ENCODE measurements around the gene LIF. TPM values are rescaled to one million over a fixed set of nuclear protein-coding genes. Genes with fewer than 3 reads are reported as not detected.

LIF gene
- total RNA-seq, 1 experiment from 2014 or later: not detected

- no peaks in the 10 kb centered on the region for H3K79me2 ChIP-seq (ENCODE audit: low read length)
Observed at GRCh38 chr22:30252411-30253204, 6.0 kb upstream of the LIF start.

GRCh38 chr22:30251711-30252110, 5.2 kb upstream of the LIF start:
- Histone ChIP-seq H3K27me3 (ENCODE audit: low read length) (no peaks in the 10 kb centered on the region), H3K4me2 (ENCODE audit: low read depth, low read length, poor library complexity, severe bottlenecking) (no peak overlapping the region), H3K9ac (ENCODE audit: low read length) (no peak overlapping the region), H3K9me2 (replicated peaks; ENCODE audit: insufficient read depth, low read length) (no peaks in the 10 kb centered on the region), H2AFZ (ENCODE audit: low read length) (no peak overlapping the region), H3K9me3 (ENCODE audit: low read length) (no peaks in the 10 kb centered on the region), H3K4me3 (ENCODE audit: low read length) (no peak overlapping the region), H3K27ac (ENCODE audit: low read length) (no peak overlapping the region), H3K4me1 (ENCODE audit: low read length) (peaks cover 6% of the 10 kb centered on the region), H4K20me1 (ENCODE audit: insufficient read depth, low read depth, low read length) (no peaks in the 10 kb centered on the region), H3K79me2 (ENCODE audit: low read length) (no peaks in the 10 kb centered on the region), H3K36me3 (ENCODE audit: insufficient read depth, low read length) (no peaks in the 10 kb centered on the region)
- DNase-seq: no peak

More at GRCh38 chr22:30252411-30253204, 6.0 kb upstream of the LIF start:
- Histone ChIP-seq H3K4me1 (ENCODE audit: low read length) (peaks cover 6% of the 10 kb centered on the region), H3K27me3 (ENCODE audit: low read length) (no peaks in the 10 kb centered on the region), H3K9me2 (replicated peaks; ENCODE audit: insufficient read depth, low read length) (no peaks in the 10 kb centered on the region), H3K4me2 (ENCODE audit: low read depth, low read length, poor library complexity, severe bottlenecking) (no peak overlapping the region), H3K27ac (ENCODE audit: low read length) (no peak overlapping the region), H3K9ac (ENCODE audit: low read length) (no peak overlapping the region), H3K4me3 (ENCODE audit: low read length) (no peak overlapping the region), H3K36me3 (ENCODE audit: insufficient read depth, low read length) (no peaks in the 10 kb centered on the region), H2AFZ (ENCODE audit: low read length) (no peak overlapping the region), H3K9me3 (ENCODE audit: low read length) (no peaks in the 10 kb centered on the region), H4K20me1 (ENCODE audit: insufficient read depth, low read depth, low read length) (no peaks in the 10 kb centered on the region)
- no peak for DNase-seq

- Histone ChIP-seq H3K9ac (ENCODE audit: low read length) (no peak overlapping the region), H3K27ac (ENCODE audit: low read length) (no peak overlapping the region), H3K4me3 (ENCODE audit: low read length) (no peak overlapping the region), H3K36me3 (ENCODE audit: insufficient read depth, low read length) (no peaks in the 10 kb centered on the region), H3K27me3 (ENCODE audit: low read length) (no peaks in the 10 kb centered on the region), H2AFZ (ENCODE audit: low read length) (no peak overlapping the region), H4K20me1 (ENCODE audit: insufficient read depth, low read depth, low read length) (no peaks in the 10 kb centered on the region), H3K79me2 (ENCODE audit: low read length) (no peaks in the 10 kb centered on the region), H3K9me3 (ENCODE audit: low read length) (no peaks in the 10 kb centered on the region), H3K4me1 (ENCODE audit: low read length) (no peaks in the 10 kb centered on the region), H3K4me2 (ENCODE audit: low read depth, low read length, poor library complexity, severe bottlenecking) (no peak overlapping the region), H3K9me2 (replicated peaks; ENCODE audit: insufficient read depth, low read length) (no peaks in the 10 kb centered on the region)
- DNase-seq: no peak
Observed at GRCh38 chr22:30250661-30251267, 4.2 kb upstream of the LIF start.

GRCh38 chr22:30250039-30250565, 3.5 kb upstream of the LIF start:
- Histone ChIP-seq H4K20me1 (ENCODE audit: insufficient read depth, low read depth, low read length) (no peaks in the 10 kb centered on the region), H3K27me3 (ENCODE audit: low read length) (no peaks in the 10 kb centered on the region), H3K9me2 (replicated peaks; ENCODE audit: insufficient read depth, low read length) (no peaks in the 10 kb centered on the region), H3K79me2 (ENCODE audit: low read length) (no peaks in the 10 kb centered on the region), H3K9ac (ENCODE audit: low read length) (no peak overlapping the region), H3K4me1 (ENCODE audit: low read length) (no peaks in the 10 kb centered on the region), H3K4me3 (ENCODE audit: low read length) (no peak overlapping the region), H3K27ac (ENCODE audit: low read length) (no peak overlapping the region), H3K9me3 (ENCODE audit: low read length) (no peaks in the 10 kb centered on the region), H2AFZ (ENCODE audit: low read length) (no peak overlapping the region), H3K4me2 (ENCODE audit: low read depth, low read length, poor library complexity, severe bottlenecking) (no peak overlapping the region), H3K36me3 (ENCODE audit: insufficient read depth, low read length) (no peaks in the 10 kb centered on the region)
- DNase-seq: no peak

- no peak overlapping the region for H3K4me3 ChIP-seq (ENCODE audit: low read length)
- no peaks in the 10 kb centered on the region for H3K9me2 ChIP-seq (replicated peaks; ENCODE audit: insufficient read depth, low read length)
- H3K79me2 ChIP-seq (ENCODE audit: low read length): no peaks in the 10 kb centered on the region
- no peak for DNase-seq
- H3K9me3 ChIP-seq (ENCODE audit: low read length): no peaks in the 10 kb centered on the region
- no peak overlapping the region for H3K27ac ChIP-seq (ENCODE audit: low read length)
- no peak overlapping the region for H3K9ac ChIP-seq (ENCODE audit: low read length)
- H2AFZ ChIP-seq (ENCODE audit: low read length): no peak overlapping the region
- H3K4me2 ChIP-seq (ENCODE audit: low read depth, low read length, poor library complexity, severe bottlenecking): no peak overlapping the region
- H3K4me1 ChIP-seq (ENCODE audit: low read length): no peaks in the 10 kb centered on the region
- no peaks in the 10 kb centered on the region for H4K20me1 ChIP-seq (ENCODE audit: insufficient read depth, low read depth, low read length)
- no peaks in the 10 kb centered on the region for H3K36me3 ChIP-seq (ENCODE audit: insufficient read depth, low read length)
- H3K27me3 ChIP-seq (ENCODE audit: low read length): no peaks in the 10 kb centered on the region
Observed at GRCh38 chr22:30249049-30250038, 2.8 kb upstream of the LIF start.

GRCh38 chr22:30248484-30248883, 1.9 kb upstream of the LIF start:
- H3K79me2 ChIP-seq (ENCODE audit: low read length): no peaks in the 10 kb centered on the region
- DNase-seq: no peak
- no peak overlapping the region for H3K9ac ChIP-seq (ENCODE audit: low read length)
- no peaks in the 10 kb centered on the region for H3K27me3 ChIP-seq (ENCODE audit: low read length)
- H3K9me2 ChIP-seq (replicated peaks; ENCODE audit: insufficient read depth, low read length): no peaks in the 10 kb centered on the region
- no peak overlapping the region for H2AFZ ChIP-seq (ENCODE audit: low read length)
- no peaks in the 10 kb centered on the region for H4K20me1 ChIP-seq (ENCODE audit: insufficient read depth, low read depth, low read length)
- no peak overlapping the region for H3K4me3 ChIP-seq (ENCODE audit: low read length)
- H3K4me1 ChIP-seq (ENCODE audit: low read length): no peaks in the 10 kb centered on the region
- H3K27ac ChIP-seq (ENCODE audit: low read length): no peak overlapping the region
- no peaks in the 10 kb centered on the region for H3K9me3 ChIP-seq (ENCODE audit: low read length)
- H3K4me2 ChIP-seq (ENCODE audit: low read depth, low read length, poor library complexity, severe bottlenecking): no peak overlapping the region
- no peaks in the 10 kb centered on the region for H3K36me3 ChIP-seq (ENCODE audit: insufficient read depth, low read length)

- Histone ChIP-seq H3K79me2 (ENCODE audit: low read length) (no peaks in the 10 kb centered on the region), H3K9me3 (ENCODE audit: low read length) (no peaks in the 10 kb centered on the region), H4K20me1 (ENCODE audit: insufficient read depth, low read depth, low read length) (no peaks in the 10 kb centered on the region), H3K27ac (ENCODE audit: low read length) (no peak overlapping the region), H3K4me3 (ENCODE audit: low read length) (no peak overlapping the region), H3K9ac (ENCODE audit: low read length) (no peak overlapping the region), H3K36me3 (ENCODE audit: insufficient read depth, low read length) (no peaks in the 10 kb centered on the region), H3K4me1 (ENCODE audit: low read length) (no peaks in the 10 kb centered on the region), H3K4me2 (ENCODE audit: low read depth, low read length, poor library complexity, severe bottlenecking) (no peak overlapping the region), H3K27me3 (ENCODE audit: low read length) (no peaks in the 10 kb centered on the region), H3K9me2 (replicated peaks; ENCODE audit: insufficient read depth, low read length) (no peaks in the 10 kb centered on the region), H2AFZ (ENCODE audit: low read length) (no peak overlapping the region)
- DNase-seq: no peak
Observed at GRCh38 chr22:30247974-30248373, 1.4 kb upstream of the LIF start.

GRCh38 chr22:30247561-30247960, 1.0 kb upstream of the LIF start:
- H3K36me3 ChIP-seq (ENCODE audit: insufficient read depth, low read length): no peaks in the 10 kb centered on the region
- no peak overlapping the region for H3K9ac ChIP-seq (ENCODE audit: low read length)
- no peaks in the 10 kb centered on the region for H3K9me2 ChIP-seq (replicated peaks; ENCODE audit: insufficient read depth, low read length)
- no peaks in the 10 kb centered on the region for H3K9me3 ChIP-seq (ENCODE audit: low read length)
- H3K4me2 ChIP-seq (ENCODE audit: low read depth, low read length, poor library complexity, severe bottlenecking): no peak overlapping the region
- H3K4me3 ChIP-seq (ENCODE audit: low read length): no peak overlapping the region
- no peak overlapping the region for H2AFZ ChIP-seq (ENCODE audit: low read length)
- no peak overlapping the region for H3K27ac ChIP-seq (ENCODE audit: low read length)
- H4K20me1 ChIP-seq (ENCODE audit: insufficient read depth, low read depth, low read length): no peaks in the 10 kb centered on the region
- H3K27me3 ChIP-seq (ENCODE audit: low read length): no peaks in the 10 kb centered on the region
- H3K79me2 ChIP-seq (ENCODE audit: low read length): no peaks in the 10 kb centered on the region
- no peaks in the 10 kb centered on the region for H3K4me1 ChIP-seq (ENCODE audit: low read length)
- no peak for DNase-seq

All from Karpas-422 (cell line).